ENCODE results near the gene LETM1.

LETM1 gene

GRCh38 chr4:1871471-1872021 is 15.6 kb upstream of the LETM1 start:
- DNase-seq = peak; percentile 72

DNA sequence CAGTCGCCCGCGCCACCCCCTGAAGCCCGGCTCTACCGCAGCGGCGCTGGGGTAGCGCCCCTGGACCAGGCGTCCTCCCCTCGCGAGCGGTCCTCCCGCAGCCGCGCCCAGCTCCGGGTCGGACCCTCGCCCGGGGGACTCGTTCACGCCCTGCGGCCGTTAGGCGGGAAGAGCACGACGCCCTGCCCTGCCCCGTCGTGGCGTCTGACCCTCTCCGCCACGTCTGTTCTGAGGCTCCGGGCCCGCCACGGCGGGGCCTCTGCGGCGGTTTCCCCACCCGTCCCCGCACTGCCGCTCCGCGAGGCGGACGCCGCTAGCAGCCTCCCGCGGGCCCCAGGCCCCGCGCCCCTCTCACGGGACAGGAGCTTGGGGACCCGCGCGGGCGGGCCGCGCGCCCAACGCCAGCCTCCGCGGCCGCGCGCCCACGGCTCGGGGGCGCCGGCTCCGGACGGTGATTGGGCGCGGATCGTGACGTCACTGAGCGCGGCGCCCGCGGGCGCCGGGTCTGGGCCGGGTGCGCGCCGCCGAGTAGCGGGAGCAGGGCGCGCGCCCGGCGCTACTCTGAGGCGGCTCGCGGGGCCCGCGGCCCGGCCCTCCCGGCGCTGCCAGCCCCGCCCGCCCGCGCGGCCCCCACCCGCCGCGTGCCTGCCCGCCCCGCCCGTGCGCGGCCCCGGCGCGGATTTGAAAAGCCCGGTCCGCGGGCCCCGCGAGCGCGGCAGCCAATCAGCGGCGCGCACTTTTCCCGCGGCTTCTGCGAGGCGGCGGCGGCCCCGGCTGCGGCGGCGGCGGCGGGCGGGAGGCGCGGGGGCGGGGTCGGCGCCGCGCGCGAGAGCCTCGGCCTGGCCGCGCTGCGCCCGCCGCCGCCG is 14.9 kb upstream of the LETM1 start, which contains the start of gene NSD2:
Gene NSD2 (plus strand): TSS at position 816 of the 866 bp plus-strand sequence. CDS start 29,262 bp downstream, outside the sequence.
- peak; percentile 93 for DNase-seq

DNA sequence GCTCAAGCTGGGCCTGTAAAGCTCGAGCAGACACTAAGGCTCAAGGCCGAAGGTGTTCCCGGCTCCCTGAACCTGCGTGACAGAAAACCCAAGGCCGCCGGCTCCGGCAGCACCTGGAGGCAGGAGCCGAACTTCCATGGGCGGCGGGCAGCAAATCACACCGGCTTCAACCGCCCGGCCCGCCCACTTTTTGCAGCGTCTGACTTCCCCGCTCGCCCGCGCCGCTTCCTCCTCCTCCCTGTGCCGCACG is 14.3 kb upstream of the LETM1 start:
- peak; percentile 83 for DNase-seq

DNA sequence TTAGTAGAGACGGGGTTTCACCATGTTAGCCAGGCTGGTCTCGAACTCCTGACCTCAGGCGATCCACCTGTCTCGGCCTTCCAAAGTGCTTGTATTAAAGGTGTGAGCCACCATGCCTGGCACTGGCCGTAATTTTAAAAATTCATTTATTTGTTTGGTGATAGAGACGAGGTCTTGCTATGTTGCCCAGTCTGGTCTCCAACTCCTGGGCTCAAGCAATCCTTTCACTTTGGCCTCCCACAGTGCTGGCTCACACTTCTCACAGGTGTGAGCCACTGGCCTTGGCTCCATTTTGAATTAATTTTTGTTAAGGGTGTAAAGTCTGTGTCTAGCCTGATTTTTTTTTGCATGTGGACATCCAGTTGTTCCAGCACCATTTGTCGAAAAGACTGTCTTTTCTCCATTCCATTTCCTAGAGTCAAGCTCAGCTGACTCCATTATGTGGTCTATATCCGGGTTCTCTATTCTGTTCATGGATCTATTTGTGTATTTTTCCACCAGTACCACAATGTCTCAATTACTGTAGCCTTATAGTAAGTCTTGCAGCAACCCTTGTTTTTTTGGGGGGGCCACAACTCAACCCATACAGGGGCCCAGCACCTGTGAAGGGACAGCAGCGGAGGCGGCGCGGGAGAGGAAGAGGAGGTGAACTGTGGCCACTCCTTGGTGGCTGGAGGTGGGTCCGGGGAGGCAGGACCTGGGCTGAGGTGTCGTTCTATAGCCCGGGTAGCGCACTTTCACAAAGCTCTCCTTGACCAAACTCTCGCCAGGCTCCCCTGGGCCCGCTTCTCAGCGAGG is 13.8 kb upstream of the LETM1 start:
- DNase-seq = no peak

GRCh38 chr4:1868912-1869311 is 13.0 kb upstream of the LETM1 start:
- no peak for DNase-seq

DNA sequence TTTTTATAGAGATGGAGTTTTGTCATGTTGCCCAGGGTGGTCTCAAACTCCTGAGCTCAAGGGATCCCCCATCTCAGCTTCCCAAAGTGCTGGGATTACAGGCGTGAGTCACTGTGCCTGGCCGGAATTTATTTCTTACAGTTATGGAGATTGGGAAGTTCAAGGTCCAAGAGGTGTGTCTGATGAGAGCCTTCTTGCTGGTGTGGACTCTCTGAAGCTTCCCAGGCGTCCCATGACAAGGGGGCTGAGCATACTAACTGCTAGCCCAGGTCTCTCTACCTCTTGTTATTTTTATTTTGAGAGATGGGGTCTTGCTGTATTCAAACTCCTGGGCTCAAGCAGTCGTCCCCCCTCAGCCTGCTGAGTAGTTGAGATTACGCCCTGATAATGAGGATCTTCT is 12.3 kb upstream of the LETM1 start:
- no peak for DNase-seq

GRCh38 chr4:1866189-1866661 is 10.3 kb upstream of the LETM1 start:
- peak; percentile 89 for DNase-seq

GRCh38 chr4:1864076-1865008 is 8.4 kb upstream of the LETM1 start:
- DNase-seq = peak; percentile 14

DNA sequence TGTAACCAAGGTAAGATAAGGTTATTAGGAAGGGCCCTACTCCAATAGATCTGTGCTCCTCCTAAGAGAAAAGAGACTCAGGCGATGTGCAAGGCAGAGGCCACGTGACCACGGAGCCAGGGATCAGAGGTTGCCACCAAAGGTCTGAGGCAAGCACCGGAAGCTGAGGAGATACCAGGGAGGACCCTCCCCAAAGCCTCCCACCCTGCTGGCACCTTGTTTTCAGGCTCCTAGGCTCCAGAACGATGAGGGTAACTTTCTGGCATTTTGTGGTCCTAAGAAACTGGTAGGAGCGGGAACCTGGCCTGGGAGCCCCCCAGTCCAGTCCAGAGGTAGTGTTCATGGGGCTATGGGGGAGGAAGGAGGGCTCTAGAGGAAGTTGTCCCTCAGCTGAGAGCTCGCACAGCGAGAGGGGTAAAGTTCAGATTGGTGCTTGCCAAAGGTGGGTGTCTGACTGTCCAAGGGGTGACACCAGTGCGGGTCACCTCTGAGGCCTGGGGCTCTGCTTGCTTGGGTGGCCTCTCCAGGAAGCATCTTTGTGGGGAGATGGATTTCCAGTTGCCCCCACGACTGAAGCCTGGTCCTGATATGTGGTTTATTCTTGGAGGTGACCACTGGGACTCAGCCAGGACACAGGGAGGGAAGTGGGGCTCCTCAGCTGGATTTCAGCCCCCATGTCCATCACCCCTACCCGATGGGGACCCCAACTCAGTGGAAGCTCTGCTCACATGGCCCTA is 7.5 kb upstream of the LETM1 start:
- no peak for DNase-seq

DNA sequence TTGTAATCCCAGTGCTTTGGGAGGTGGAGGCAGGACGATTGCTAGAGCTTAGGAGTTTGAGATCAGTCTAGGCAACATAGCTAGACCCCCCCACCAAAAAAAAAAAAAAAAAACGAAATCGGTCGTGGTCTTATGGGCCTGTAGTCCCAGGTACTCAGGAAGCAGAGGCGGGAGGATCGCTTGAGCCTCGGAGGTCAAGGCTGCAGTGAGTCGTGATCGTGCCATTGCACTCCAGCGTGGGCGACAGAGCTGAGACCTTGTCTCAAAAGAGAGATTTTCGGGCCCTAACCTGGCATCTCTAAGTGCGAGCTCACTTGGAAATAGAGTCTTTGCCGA is 7.0 kb upstream of the LETM1 start:
- DNase-seq = no peak

DNA sequence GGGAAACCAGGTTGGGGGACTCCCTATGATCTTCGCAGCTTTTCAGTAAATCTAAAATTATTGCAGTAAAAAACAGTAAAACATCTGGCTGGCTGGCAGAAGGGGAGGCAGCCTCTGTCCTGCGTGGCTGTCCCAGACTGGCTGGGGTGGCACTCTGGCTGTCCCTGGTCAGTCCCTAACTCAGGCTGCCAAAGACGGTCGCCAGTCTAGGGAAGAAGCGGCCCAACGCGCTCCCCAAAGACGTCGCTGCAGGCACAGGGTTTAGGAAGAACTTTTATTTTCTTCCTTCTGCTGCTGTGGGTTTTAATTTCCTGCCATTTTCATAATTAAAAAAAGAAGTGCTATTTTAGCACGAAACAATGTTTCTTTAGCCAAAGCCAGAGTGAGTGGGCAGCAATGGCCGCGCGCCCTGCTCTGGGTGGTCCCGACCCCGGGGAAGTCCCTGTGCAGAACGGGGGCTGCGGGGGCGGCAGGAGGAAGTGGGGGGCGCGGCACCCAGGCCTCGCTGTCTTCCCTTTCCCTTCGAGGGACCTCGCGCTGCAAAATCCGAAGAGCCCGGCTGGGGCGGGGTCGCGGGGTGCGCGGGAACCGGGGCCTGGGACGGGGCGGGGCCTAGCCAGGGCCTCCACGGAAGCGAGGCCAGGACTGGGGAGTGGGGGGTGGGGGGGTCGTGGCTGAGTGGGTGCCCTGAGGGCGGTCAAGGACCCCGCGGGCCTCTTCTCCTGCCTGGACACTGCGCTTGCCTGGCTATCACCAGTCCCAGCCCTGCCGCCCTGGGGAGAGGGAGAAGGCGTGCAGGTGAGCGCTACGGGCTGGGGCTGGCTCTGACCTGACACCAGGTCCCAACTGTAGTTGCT is 6.3 kb upstream of the LETM1 start:
- no peak for DNase-seq

DNA sequence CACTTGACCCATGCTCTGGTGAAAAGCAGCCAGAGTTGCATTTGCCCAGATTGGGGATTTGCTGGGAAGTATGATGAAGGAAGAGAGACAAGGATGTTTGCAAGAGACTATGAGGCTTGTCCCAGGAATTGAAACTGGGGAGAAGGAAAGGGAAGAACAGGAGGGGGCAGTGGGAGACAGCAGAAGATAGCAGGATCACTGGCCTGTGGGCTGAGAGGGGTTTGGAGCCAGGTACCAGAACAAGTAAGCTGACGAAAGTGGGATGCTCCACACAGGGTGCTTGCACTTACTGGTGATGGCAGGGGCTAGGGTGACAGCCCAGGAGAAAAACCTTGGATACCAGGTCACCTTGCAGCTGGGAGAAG is 3.4 kb upstream of the LETM1 start:
- no peak for DNase-seq

- no peak for DNase-seq
Observed at GRCh38 chr4:1857931-1858330, 2.0 kb upstream of the LETM1 start.

DNA sequence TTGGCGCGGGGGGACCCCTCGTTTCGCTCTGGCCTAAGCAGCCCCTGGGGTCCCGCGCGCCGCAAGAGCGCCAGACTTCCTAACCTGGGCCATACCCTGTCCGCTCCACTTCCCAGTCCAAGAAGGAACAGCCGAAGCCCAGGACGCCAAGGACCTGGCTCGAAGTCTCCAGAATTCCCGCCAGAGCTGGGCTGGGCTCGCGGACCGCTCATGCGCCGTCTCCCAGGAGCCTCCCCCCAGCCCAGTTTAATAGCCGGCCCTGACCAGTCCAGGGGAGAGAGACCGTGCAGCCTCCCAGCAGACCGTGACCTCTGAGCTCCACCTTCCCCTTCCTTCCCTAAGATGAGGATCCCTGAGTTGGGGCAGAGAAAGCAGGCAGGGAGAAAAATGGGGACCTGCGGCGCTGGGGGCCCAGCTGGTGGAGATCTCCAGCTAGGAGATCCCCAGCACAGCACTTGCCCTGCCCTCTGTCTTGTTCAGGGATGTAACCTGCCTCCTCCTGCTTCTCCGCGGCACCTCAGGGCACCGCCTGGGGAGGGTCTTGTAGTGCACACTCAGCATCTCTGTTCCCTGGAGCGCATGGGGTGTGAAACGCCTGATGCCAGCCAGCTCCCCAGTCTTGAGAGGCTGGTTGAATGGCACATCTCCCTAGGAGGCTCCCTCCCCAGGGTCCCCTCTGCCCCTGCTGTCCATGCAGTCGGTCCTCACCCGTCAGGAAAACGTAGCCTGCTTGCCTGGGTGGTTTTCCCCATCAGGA is 1.2 kb upstream of the LETM1 start:
- DNase-seq = peak; percentile 39

GRCh38 chr4:1855333-1856070 is 454 bp downstream of the LETM1 start:
- DNase-seq = peak; percentile 29

DNA sequence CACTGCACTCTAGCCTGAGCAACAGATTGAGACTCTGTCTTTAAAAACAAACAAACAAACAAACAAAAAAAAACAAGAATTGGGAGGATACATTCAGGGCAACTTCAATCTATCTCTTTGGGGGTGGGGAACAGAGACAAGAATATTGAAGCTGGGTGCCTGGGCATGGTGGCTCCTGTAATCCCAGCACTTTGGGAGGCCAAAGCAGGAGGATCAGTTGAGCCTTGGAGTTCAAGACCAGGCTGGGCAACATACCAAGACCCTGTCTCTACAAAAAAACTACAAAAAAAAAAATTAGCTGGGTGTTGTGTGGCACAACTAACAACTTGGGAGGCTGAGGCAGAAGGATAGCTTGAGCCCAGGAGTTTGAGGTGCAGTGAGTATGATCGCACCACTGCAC is 1.2 kb downstream of the LETM1 start:
- DNase-seq = no peak

GRCh38 chr4:1852904-1853623 is 2.9 kb downstream of the LETM1 start:
- DNase-seq = no peak

DNA sequence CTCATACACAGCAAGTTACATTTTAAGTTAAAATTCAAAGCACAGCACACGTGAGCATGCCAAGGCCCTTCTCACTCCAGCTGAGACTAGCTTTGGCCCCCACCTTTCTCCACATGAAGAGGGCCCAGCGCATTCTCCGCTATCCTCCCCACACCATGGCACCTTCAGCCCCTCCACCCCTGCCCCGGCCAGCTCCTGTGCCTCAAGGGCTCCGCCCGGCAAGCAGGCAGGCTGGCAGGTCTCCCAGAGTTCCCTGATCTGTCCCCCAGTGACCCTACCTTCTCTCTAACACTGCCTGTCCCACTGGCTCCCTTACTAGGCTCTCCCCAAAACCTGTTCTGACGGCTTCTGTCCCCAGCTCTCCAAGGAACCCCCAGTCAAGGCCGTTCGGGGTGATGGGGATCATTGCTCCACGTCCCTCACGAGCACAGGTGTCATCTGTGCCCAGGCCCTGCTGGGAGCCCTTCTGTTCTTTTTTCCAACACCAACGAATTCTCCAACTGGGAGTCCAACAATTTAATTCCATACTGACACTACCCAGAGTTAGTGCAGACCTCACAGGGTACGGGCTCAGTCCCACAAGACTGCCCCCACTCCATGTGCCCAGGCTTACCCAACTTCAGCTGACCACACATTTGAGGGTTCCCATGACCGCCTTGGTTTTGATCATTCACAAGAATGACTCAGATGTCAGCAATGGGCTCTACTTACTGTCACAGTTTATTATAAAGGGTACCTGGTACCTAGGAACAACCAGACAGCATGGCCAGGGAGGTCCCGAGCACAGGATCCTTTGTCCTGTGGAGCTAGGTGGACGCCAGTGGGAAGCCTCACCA is 4.2 kb downstream of the LETM1 start:
- no peak for DNase-seq
